GM19468 (cell line): ENCODE data around the gene PSMC3IP.
"Not testable (repeated sequence)": the region's sequence is repeated elsewhere in the genome, so short reads cannot be mapped to it uniquely, and the experiment has no call there.

Source experiments
- ATAC-seq: cut with Tn5 transposase; IDR thresholded peaks from one replicate; pipeline ENCODE4 v1.9.1; 2021; ENCODE audit warnings: mild to moderate bottlenecking, moderate library complexity, moderate number of reproducible peaks; ENCODE audit not compliant: unreplicated experiment; ENCODE audit errors: extremely low read depth

Gene PSMC3IP

DNA sequence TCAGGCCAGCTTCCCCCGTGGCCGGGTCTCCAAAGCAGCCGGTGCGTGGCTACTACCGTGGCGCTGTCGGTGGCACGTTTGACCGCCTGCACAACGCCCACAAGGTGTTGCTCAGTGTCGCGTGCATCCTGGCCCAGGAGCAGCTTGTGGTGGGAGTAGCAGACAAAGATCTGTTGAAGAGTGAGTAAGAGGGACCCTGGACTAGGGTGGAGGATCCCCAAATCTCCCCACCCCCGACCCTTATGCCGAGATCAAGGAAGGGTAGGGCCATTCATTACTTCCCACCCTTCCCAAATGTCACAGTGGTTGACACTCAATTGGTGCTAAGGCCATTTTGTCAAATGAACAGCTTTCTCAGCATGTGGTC lies 14.4 kb downstream of the PSMC3IP start:
- no peak for ATAC-seq

DNA sequence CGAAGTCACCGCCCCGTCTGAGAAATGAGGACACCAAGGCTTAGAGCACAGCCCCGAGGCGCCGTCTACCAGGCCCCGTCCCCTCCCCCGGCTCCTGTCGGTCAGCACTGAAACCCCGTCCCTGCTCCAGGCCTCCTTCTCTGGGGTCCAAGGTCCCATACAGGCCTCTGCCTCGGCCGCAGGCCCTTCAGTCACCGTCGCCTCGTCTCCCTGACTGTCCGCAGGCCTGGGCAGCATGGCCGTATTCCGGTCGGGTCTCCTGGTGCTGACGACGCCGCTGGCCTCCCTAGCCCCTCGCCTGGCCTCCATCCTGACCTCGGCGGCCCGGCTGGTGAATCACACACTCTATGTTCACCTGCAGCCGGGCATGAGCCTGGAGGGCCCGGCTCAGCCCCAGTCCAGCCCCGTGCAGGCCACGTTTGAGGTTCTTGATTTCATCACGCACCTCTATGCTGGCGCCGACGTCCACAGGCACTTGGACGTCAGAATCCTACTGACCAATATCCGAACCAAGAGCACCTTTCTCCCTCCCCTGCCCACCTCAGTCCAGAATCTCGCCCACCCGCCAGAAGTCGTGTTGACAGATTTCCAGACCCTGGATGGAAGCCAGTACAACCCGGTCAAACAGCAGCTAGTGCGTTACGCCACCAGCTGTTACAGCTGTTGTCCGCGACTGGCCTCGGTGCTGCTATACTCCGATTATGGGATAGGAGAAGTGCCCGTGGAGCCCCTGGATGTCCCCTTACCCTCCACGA lies 15.0 kb downstream of the PSMC3IP start:
- ATAC-seq: no peak

- ATAC-seq: no peak
Measured at GRCh38 chr17:42561897-42562387, 15.6 kb downstream of the PSMC3IP start, which contains the start of gene COASY. Gene COASY (plus strand): TSS chr17:42562148. CDS start chr17:42562623, 475 bp downstream.

- no peak for ATAC-seq
Measured at GRCh38 chr17:42560246-42560645, 17.3 kb downstream of the PSMC3IP start.

DNA sequence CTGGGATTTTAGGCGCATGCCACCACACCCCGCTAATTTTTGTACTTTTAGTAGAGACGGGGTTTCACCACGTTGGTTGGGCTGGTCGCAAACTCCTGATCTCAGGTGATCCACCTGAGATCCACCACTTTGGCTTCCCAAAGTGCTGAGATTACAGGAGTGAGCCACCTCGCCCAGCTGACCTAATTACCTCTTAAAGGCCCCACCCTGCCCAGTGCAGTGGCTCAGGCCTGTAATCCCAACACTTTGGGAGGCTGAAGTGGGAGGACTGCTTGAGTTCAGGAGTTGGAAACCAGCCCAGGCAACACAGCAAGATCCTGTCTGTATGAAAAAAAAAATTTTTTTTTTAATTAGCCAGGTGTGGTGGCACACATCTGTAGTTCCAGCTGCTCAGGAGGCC lies 18.5 kb downstream of the PSMC3IP start:
- no peak for ATAC-seq

- not testable (repeated sequence) for ATAC-seq
Measured at GRCh38 chr17:42555961-42556617, 21.4 kb downstream of the PSMC3IP start.

- ATAC-seq: no peak
Measured at GRCh38 chr17:42555122-42555622, 22.4 kb downstream of the PSMC3IP start.

- ATAC-seq: no peak
Measured at GRCh38 chr17:42554250-42555121, 23.0 kb downstream of the PSMC3IP start.

DNA sequence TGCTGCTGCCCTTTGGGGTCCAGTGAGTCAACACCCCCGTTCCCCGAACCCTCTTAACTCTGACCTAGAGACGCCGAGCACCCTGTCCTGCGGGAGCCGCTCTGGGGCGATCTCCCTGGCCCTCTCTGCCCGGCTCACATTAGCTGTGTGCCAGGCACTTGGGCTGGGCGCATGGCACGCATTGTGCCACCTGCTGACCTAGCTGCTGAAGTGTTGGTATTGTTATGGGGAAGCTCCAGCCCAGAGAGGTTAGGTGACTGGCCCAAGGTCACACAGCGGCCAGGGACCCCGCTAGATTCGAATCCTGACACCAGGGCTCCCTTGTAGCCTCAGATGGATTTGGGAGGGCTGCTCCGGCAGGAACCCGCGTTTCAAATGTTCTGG lies 23.7 kb downstream of the PSMC3IP start:
- no peak for ATAC-seq

DNA sequence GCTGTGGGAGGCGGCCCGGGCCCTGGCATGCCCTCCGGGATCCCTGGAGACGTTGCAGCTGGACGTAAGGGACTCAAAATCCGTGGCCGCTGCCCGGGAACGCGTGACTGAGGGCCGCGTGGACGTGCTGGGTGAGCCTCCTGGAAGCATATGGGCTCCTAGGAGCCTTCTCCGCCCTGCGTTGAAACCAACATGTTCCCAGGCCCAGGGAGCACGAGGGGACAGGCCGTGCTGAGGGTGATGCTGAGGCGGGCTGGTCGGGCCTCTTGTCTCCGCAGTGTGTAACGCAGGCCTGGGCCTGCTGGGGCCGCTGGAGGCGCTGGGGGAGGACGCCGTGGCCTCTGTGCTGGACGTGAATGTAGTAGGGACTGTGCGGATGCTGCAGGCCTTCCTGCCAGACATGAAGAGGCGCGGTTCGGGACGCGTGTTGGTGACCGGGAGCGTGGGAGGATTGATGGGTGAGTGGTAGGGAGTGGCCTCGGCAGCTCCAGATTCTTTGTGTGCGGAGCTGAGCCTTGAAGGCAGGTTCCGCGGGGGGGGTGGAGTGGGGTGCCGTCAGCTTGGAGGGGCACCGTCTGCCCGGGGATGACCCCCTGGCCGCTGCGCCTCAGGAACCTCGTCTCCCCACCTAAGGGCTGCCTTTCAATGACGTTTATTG lies 24.2 kb downstream of the PSMC3IP start:
- ATAC-seq: no peak

- ATAC-seq: not testable (repeated sequence)
Measured at GRCh38 chr17:42552736-42553135, 24.8 kb downstream of the PSMC3IP start, which contains the start of gene HSD17B1. Gene HSD17B1 (plus strand): TSS chr17:42552923. CDS start chr17:42552934, 11 bp downstream.

DNA sequence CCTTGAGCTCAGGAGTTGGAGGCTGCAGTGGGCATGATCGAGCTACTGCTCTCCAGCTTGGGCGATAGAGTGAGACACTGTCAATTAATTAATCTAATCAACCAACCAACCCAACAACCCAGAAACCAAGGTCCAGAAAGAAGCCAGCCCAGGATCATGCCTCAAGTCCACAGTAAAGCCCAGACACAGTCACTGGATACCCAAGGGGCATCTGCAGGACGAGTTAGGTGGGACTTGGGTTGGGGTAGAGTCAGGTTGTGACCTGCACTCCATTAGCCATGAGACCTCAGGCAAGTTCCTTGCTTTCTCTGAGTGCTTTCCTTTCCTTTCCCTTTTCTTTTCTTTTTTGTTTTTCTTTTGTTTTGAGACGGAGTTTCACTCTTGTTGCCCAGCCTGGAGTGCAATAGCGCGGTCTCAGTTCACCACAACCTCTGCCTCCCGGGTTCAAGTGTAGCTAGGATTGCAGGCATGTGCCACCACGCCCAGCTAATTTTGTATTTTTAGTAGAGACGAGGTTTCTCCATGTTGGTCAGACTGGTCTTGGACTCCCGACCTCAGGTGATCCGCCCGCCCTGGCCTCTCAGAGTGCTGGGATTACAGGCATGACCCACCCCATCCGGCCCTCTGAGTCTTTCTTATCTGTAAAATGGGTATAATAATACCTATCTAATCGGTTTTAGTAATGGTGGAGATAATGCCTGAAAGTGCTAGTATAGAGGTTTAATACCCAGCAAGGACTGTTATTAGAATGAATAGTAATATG lies 28.4 kb downstream of the PSMC3IP start:
- ATAC-seq: no peak

DNA sequence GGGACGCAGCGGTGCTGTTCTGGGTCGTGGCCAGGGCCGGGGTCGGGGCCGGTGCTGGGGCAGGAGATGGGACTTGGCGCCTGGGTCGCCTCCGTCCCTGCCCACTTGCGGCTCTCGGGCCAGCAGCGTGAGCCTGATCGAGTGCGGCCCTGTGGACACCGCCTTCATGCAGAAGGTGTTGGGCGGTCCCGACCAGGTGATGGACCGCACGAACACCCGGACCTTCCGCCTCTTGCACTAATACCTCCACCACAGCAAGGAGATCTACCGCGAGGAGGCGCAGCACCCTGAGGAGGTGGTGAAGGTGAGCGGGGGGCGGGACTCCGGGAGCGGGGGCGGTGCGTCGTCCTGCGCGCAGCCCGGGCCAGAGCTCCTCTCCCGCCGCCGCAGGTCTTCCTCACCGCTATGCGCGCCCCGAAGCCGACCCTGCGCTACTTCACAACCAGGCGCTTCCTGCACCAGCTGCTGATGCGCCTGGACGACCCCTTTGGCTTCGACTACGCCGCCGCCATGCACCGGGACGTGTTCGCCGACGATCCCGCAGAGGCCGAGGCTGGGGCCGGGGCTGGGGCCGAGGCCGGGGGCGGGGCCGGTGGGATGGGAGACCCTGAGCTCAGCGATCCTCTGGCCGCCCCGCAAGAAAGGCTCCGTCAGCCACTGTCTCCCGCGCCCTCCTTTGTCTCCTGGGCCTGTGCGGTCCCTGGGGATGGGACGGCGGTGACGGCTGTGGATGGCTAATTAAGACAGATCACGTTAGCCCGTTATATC lies 29.3 kb downstream of the PSMC3IP start:
- ATAC-seq: no peak

DNA sequence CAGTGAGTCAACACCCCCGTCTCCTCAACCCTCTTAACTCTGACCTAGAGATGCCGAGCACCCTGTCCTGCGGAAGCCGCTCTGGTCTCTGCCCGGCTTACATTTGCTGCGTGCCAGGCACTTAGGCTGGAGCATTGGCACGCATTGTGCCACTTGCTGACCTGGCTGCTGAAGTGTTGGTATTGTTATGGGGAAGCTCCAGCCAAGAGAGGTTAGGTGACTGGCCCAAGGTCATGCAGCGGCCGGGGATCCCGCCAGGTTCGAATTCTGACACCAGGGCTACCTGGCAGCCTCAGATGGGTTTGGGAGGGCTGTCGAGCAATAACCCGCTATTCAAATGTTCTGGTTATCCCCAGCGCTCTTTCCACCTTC lies 29.8 kb downstream of the PSMC3IP start:
- no peak for ATAC-seq

GRCh38 chr17:42547001-42547461 lies 30.5 kb downstream of the PSMC3IP start:
- ATAC-seq: no peak

DNA sequence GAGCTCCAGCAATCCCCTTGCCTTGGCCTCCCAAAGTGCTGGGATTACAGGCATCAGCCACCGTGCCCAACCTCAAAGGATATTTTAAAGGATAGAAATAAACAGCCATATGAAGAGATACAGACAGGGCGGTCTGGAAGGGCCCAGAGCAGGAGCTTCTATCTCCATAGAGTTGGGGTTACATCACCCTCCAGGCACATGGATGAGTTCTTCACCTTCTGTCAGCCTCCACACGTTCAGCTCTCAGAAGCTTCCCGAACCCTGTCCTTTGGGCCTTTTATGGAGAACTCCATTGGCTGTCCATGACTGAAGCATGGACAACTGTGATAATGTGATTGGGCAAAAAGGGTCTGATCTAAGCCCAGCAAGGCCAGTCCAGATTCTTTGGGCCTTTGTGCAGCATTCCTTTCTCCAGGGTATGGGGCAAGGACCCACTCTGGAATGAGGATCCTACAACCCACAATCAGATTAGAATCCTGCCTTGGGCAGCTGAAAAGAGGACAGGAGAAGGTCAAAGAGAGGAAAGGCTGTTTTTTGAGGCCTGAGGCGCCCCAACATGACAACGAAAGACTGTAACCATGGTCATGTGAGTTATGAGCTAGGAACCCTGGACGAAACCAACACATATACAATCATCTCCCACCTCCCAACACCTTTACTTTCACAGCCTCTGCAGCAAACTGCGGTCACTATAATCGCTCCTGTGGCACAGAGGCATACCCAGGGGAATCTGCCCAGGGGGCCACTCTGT lies 31.6 kb downstream of the PSMC3IP start:
- ATAC-seq: not testable (repeated sequence)

GRCh38 chr17:42544874-42545283 lies 32.6 kb downstream of the PSMC3IP start:
- no peak for ATAC-seq
